ENCODE measurements around the gene PRIM2.
"Not testable (repeated sequence)": the region's sequence is repeated elsewhere in the genome, so short reads cannot be mapped to it uniquely, and the experiment has no call there.

PRIM2 gene

GRCh38 chr6:57445790-57446468 lies 128.5 kb downstream of the PRIM2 start:
- DNase-seq (ENCODE audit: low spot score): not testable (repeated sequence)

GRCh38 chr6:57449496-57450066 lies 132.2 kb downstream of the PRIM2 start:
- not testable (repeated sequence) for DNase-seq (ENCODE audit: low spot score)

GRCh38 chr6:57459781-57460180 lies 142.4 kb downstream of the PRIM2 start:
- not testable (repeated sequence) for DNase-seq (ENCODE audit: low spot score)

- not testable (repeated sequence) for DNase-seq (ENCODE audit: low spot score)
These were observed 143.6 kb downstream of the PRIM2 start for GRCh38 chr6:57461022-57461421.

- not testable (repeated sequence) for DNase-seq (ENCODE audit: low spot score)
These were observed 146.4 kb downstream of the PRIM2 start for GRCh38 chr6:57463809-57464208.

- DNase-seq (ENCODE audit: low spot score): not testable (repeated sequence)
These were observed 148.5 kb downstream of the PRIM2 start for GRCh38 chr6:57465968-57466367.

GRCh38 chr6:57469072-57469471 lies 151.6 kb downstream of the PRIM2 start:
- DNase-seq (ENCODE audit: low spot score): no peak

- DNase-seq (ENCODE audit: low spot score): not testable (repeated sequence)
These were observed 152.7 kb downstream of the PRIM2 start for GRCh38 chr6:57470148-57470547.

- DNase-seq (ENCODE audit: low spot score): not testable (repeated sequence)
These were observed 154.0 kb downstream of the PRIM2 start for GRCh38 chr6:57471314-57471864.

GRCh38 chr6:57472861-57473362 lies 155.5 kb downstream of the PRIM2 start:
- not testable (repeated sequence) for DNase-seq (ENCODE audit: low spot score)

GRCh38 chr6:57474862-57475475 lies 157.5 kb downstream of the PRIM2 start:
- DNase-seq (ENCODE audit: low spot score): not testable (repeated sequence)

GRCh38 chr6:57475656-57476055 lies 158.2 kb downstream of the PRIM2 start:
- not testable (repeated sequence) for DNase-seq (ENCODE audit: low spot score)

- DNase-seq (ENCODE audit: low spot score): not testable (repeated sequence)
These were observed 162.8 kb downstream of the PRIM2 start for GRCh38 chr6:57480194-57480593.

GRCh38 chr6:57481121-57481520 lies 163.7 kb downstream of the PRIM2 start:
- DNase-seq (ENCODE audit: low spot score): not testable (repeated sequence)

GRCh38 chr6:57482471-57482870 lies 165.0 kb downstream of the PRIM2 start:
- DNase-seq (ENCODE audit: low spot score): not testable (repeated sequence)

- DNase-seq (ENCODE audit: low spot score): not testable (repeated sequence)
These were observed 169.2 kb downstream of the PRIM2 start for GRCh38 chr6:57486494-57487081.

GRCh38 chr6:57488551-57488950 lies 171.1 kb downstream of the PRIM2 start:
- not testable (repeated sequence) for DNase-seq (ENCODE audit: low spot score)

- DNase-seq (ENCODE audit: low spot score): peak; percentile 15
These were observed 172.5 kb downstream of the PRIM2 start for GRCh38 chr6:57489887-57490286.

- DNase-seq (ENCODE audit: low spot score): not testable (repeated sequence)
These were observed 174.4 kb downstream of the PRIM2 start for GRCh38 chr6:57491795-57492194.

GRCh38 chr6:57496251-57496650 lies 178.8 kb downstream of the PRIM2 start:
- not testable (repeated sequence) for DNase-seq (ENCODE audit: low spot score)

GRCh38 chr6:57500368-57501021 lies 183.1 kb downstream of the PRIM2 start:
- DNase-seq (ENCODE audit: low spot score): not testable (repeated sequence)

GRCh38 chr6:57502387-57502786 lies 185.0 kb downstream of the PRIM2 start:
- DNase-seq (ENCODE audit: low spot score): not testable (repeated sequence)

Measured in iPS-NIHi11 (cell line).